ENCODE results near the gene NOSIP. TPM values are rescaled to one million over a fixed set of nuclear protein-coding genes. Genes with fewer than 3 reads are reported as not detected.

The NOSIP gene
- total RNA-seq, 2 experiments from 2014 or later = 35.1 to 74.7 TPM

GRCh38 chr19:49558591-49558990 lies 21.8 kb downstream of the NOSIP start:
- intact Hi-C loops (cut with micrococcal nuclease; ENCODE audit: unreplicated experiment) = no loop called here

GRCh38 chr19:49557641-49558325 lies 22.6 kb downstream of the NOSIP start:
- no peak for DNase-seq (ENCODE audit: low spot score)
- Histone ChIP-seq H3K9me2 (ENCODE audit: insufficient read depth, low read length) (no peaks in the 10 kb centered on the region), H4K20me1 (ENCODE audit: insufficient read depth, low read length) (no peaks in the 10 kb centered on the region), H3K9me3 (ENCODE audit: low read length) (no peaks in the 10 kb centered on the region), H3K27ac (ENCODE audit: low read depth, low read length, poor library complexity, severe bottlenecking) (no peak overlapping the region), H2AFZ (ENCODE audit: low read length) (no peak overlapping the region), H3K4me3 (ENCODE audit: low read depth, low read length, poor library complexity, severe bottlenecking) (no peak overlapping the region), H3K4me2 (ENCODE audit: low read length) (no peak overlapping the region), H3K36me3 (ENCODE audit: insufficient read depth, low read length) (peaks cover 38% of the 10 kb centered on the region; the same call in 1 of the 2 replicates), H3K79me2 (ENCODE audit: insufficient read depth, low read depth, low read length) (no peaks in the 10 kb centered on the region), H3K4me1 (ENCODE audit: insufficient read depth, low read length, poor library complexity, severe bottlenecking) (peaks cover 1% of the 10 kb centered on the region)
- intact Hi-C loops (cut with micrococcal nuclease; ENCODE audit: unreplicated experiment) = no loop called here
- ChIA-PET CTCF (ENCODE audit: unreplicated experiment) (no interaction called here), POLR2A (interaction anchor here (0.7 kb wide), 1 partner anchor 122 kb away, joined by 4 read pairs; no protein-coding TSS in a partner anchor)
- TF ChIP-seq CTCF (conservative IDR thresholded peaks at IDR 0.05; ENCODE audit: low read length) = no peak
- no peak for TF ChIP-seq EZH2phosphoT487 (IDR thresholded peaks at IDR 0.05; ENCODE audit: borderline replicate concordance, low read depth, low read length)
- BruUV-seq (replicated peaks) = no TSS peak

More at GRCh38 chr19:49558591-49558990, 21.8 kb downstream of the NOSIP start:
- H3K9me2 ChIP-seq (ENCODE audit: insufficient read depth, low read length) = no peaks in the 10 kb centered on the region
- H3K9me3 ChIP-seq (ENCODE audit: low read length) = no peaks in the 10 kb centered on the region
- H3K79me2 ChIP-seq (ENCODE audit: insufficient read depth, low read depth, low read length) = no peaks in the 10 kb centered on the region
- no peak overlapping the region for H3K4me3 ChIP-seq (ENCODE audit: low read depth, low read length, poor library complexity, severe bottlenecking)
- no peak overlapping the region for H3K27ac ChIP-seq (ENCODE audit: low read depth, low read length, poor library complexity, severe bottlenecking)
- ChIA-PET CTCF (ENCODE audit: unreplicated experiment) (interaction anchor here (0.5 to 0.7 kb wide), 2 partner anchors 12 to 350 kb away, joined by 3 read pairs; no protein-coding TSS in a partner anchor), POLR2A (interaction anchor here (0.7 to 0.9 kb wide), 2 partner anchors 12 to 121 kb away, joined by 3 to 4 read pairs; no protein-coding TSS in a partner anchor)
- DNase-seq (ENCODE audit: low spot score) = no peak
- no peak overlapping the region for H3K4me2 ChIP-seq (ENCODE audit: low read length)
- BruUV-seq (replicated peaks) = no TSS peak
- peaks cover 38% of the 10 kb centered on the region; the same call in 1 of the 2 replicates for H3K36me3 ChIP-seq (ENCODE audit: insufficient read depth, low read length)
- no peak overlapping the region for H2AFZ ChIP-seq (ENCODE audit: low read length)
- no peak for TF ChIP-seq EZH2phosphoT487 (IDR thresholded peaks at IDR 0.05; ENCODE audit: borderline replicate concordance, low read depth, low read length)
- TF ChIP-seq CTCF (conservative IDR thresholded peaks at IDR 0.05; ENCODE audit: low read length) = no peak
- peaks cover 5% of the 10 kb centered on the region for H3K4me1 ChIP-seq (ENCODE audit: insufficient read depth, low read length, poor library complexity, severe bottlenecking)
- H4K20me1 ChIP-seq (ENCODE audit: insufficient read depth, low read length) = no peaks in the 10 kb centered on the region
